ENCODE results near the gene RNF208. TPM values are rescaled to one million over a fixed set of nuclear protein-coding genes. Genes with fewer than 3 reads are reported as not detected.
"Not testable (repeated sequence)": the region's sequence is repeated elsewhere in the genome, so short reads cannot be mapped to it uniquely, and the experiment has no call there.

RNF208 gene
- total and polyA plus RNA-seq, 2 donors (not counting 1 experiment from before 2014, with no cell fraction given) = 1.1 to 1.4 TPM

GRCh38 chr9:137243626-137244485 is 21.8 kb upstream of the RNF208 start:
- peaks cover 16 to 25% of the 10 kb centered on the region in 2 donors for H3K4me1 ChIP-seq (ENCODE audit: control insufficient read depth in 2 of 2, insufficient read depth in 2 of 2, low read length in 2 of 2)
- intact Hi-C loops (cut with micrococcal nuclease) = no loop called here
- H3K4me3 Mint-ChIP-seq = no peak overlapping the region
- no peak overlapping the region for H3K9ac ChIP-seq (ENCODE audit: low read length)
- H3K79me2 ChIP-seq (ENCODE audit: control insufficient read depth, insufficient read depth, low read length) = peaks cover 38% of the 10 kb centered on the region
- H4K20me1 ChIP-seq (ENCODE audit: control insufficient read depth, insufficient read depth, low read length, poor library complexity, severe bottlenecking) = peaks cover 37% of the 10 kb centered on the region
- ATAC-seq (ENCODE audit: low read depth) (no peak), DNase-seq (no peak)
- ChIA-PET POLR2A (interaction anchor here (2.1 kb wide), 1 partner anchor 10 kb away, joined by 15 read pairs; no protein-coding TSS in a partner anchor), CTCF (no interaction called here)
- H3K9me3 Mint-ChIP-seq (ENCODE audit: insufficient read depth) = no peaks in the 10 kb centered on the region
- H3K4me3 ChIP-seq (ENCODE audit: control extremely low read depth in 1 of 5, extremely low read depth in 1 of 5, insufficient read depth in 1 of 5, low read depth in 2 of 5, low read length in 4 of 5) = no peak overlapping the region
- H3K27me3 ChIP-seq (replicated peaks in 1 of 4; ENCODE audit: control extremely low read depth in 1 of 4, control insufficient read depth in 3 of 4, insufficient read depth in 4 of 4, low read length in 3 of 4) = no peaks in the 10 kb centered on the region
- no peak overlapping the region for H2AFZ ChIP-seq (ENCODE audit: insufficient read depth, low read depth, low read length, poor library complexity, severe bottlenecking)
- no peak overlapping the region for H3K4me2 ChIP-seq (replicated peaks; ENCODE audit: low read depth, low read length, poor library complexity, severe bottlenecking)
- no peaks in the 10 kb centered on the region for H3K9me3 ChIP-seq (ENCODE audit: control extremely low read depth in 1 of 3, control insufficient read depth in 2 of 3, insufficient read depth in 1 of 3, low read length in 2 of 3)
- H3K27me3 Mint-ChIP-seq = no peaks in the 10 kb centered on the region
- WGBS (ENCODE audit: insufficient coverage) = 93% methylated on average over 9 of the region's 15 CpGs
- H3K27ac ChIP-seq (ENCODE audit: low read length in 2 of 2) = no peak overlapping the region
- H3K4me1 Mint-ChIP-seq = peaks cover 27% of the 10 kb centered on the region
- no peak for TF ChIP-seq EZH2 (IDR thresholded peaks at IDR 0.05; ENCODE audit: borderline replicate concordance, insufficient read depth, low read depth, low read length, poor library complexity, severe bottlenecking)
- TF ChIP-seq, protein P1, sequence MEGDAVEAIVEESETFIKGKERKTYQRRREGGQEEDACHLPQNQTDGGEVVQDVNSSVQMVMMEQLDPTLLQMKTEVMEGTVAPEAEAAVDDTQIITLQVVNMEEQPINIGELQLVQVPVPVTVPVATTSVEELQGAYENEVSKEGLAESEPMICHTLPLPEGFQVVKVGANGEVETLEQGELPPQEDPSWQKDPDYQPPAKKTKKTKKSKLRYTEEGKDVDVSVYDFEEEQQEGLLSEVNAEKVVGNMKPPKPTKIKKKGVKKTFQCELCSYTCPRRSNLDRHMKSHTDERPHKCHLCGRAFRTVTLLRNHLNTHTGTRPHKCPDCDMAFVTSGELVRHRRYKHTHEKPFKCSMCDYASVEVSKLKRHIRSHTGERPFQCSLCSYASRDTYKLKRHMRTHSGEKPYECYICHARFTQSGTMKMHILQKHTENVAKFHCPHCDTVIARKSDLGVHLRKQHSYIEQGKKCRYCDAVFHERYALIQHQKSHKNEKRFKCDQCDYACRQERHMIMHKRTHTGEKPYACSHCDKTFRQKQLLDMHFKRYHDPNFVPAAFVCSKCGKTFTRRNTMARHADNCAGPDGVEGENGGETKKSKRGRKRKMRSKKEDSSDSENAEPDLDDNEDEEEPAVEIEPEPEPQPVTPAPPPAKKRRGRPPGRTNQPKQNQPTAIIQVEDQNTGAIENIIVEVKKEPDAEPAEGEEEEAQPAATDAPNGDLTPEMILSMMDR (IDR thresholded peaks at IDR 0.05) = no peak
- H3K36me3 ChIP-seq (replicated peaks in 1 of 2; ENCODE audit: control extremely low read depth in 1 of 2, control insufficient read depth in 1 of 2, extremely low read depth in 1 of 2, insufficient read depth in 2 of 2, low read length in 1 of 2) = peaks cover 0 to 20% of the 10 kb centered on the region in 2 experiments
- H3K27ac Mint-ChIP-seq = peak overlapping the region; percentile 65

DNA sequence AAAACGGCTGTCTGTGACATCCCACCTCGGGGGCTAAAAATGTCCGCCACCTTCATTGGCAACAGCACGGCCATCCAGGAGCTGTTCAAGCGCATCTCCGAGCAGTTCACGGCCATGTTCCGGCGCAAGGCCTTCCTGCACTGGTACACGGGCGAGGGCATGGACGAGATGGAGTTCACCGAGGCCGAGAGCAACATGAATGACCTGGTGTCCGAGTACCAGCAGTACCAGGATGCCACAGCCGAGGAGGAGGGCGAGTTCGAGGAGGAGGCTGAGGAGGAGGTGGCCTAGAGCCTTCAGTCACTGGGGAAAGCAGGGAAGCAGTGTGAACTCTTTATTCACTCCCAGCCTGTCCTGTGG is 21.2 kb upstream of the RNF208 start:
- Mint-ChIP-seq H3K4me1 (peaks cover 30% of the 10 kb centered on the region), H3K4me3 (peak overlapping the region; percentile 87), H3K27ac (peak overlapping the region; percentile 65)
- ChIA-PET POLR2A (interaction anchor here (0.6 to 2.1 kb wide), 2 partner anchors 11 to 251 kb away, joined by 4 to 15 read pairs; partner anchors contain the start of gene PAXX), CTCF (interaction anchor here (1.6 kb wide), 1 partner anchor 11 kb away, joined by 8 read pairs; no protein-coding TSS in a partner anchor)
- H3K27me3 ChIP-seq (replicated peaks in 1 of 4; ENCODE audit: control extremely low read depth in 1 of 4, control insufficient read depth in 3 of 4, insufficient read depth in 4 of 4, low read length in 3 of 4); H3K9me3 ChIP-seq (ENCODE audit: control extremely low read depth in 1 of 3, control insufficient read depth in 2 of 3, insufficient read depth in 1 of 3, low read length in 2 of 3); H3K9me3 Mint-ChIP-seq (ENCODE audit: insufficient read depth); ATAC-seq (ENCODE audit: low read depth); H3K27ac ChIP-seq (ENCODE audit: low read length in 2 of 2); H3K9ac ChIP-seq (ENCODE audit: low read length); H3K27me3 Mint-ChIP-seq; H2AFZ ChIP-seq (ENCODE audit: insufficient read depth, low read depth, low read length, poor library complexity, severe bottlenecking); H3K4me3 ChIP-seq (ENCODE audit: control extremely low read depth in 1 of 5, extremely low read depth in 1 of 5, insufficient read depth in 1 of 5, low read depth in 2 of 5, low read length in 4 of 5); H3K4me2 ChIP-seq (replicated peaks; ENCODE audit: low read depth, low read length, poor library complexity, severe bottlenecking); intact Hi-C loops (cut with micrococcal nuclease); DNase-seq: not testable (repeated sequence)
- Histone ChIP-seq H4K20me1 (ENCODE audit: control insufficient read depth, insufficient read depth, low read length, poor library complexity, severe bottlenecking) (peaks cover 43% of the 10 kb centered on the region), H3K4me1 (ENCODE audit: control insufficient read depth in 2 of 2, insufficient read depth in 2 of 2, low read length in 2 of 2) (peaks cover 18 to 31% of the 10 kb centered on the region in 2 donors), H3K79me2 (ENCODE audit: control insufficient read depth, insufficient read depth, low read length) (peaks cover 44% of the 10 kb centered on the region), H3K36me3 (replicated peaks in 1 of 2; ENCODE audit: control extremely low read depth in 1 of 2, control insufficient read depth in 1 of 2, extremely low read depth in 1 of 2, insufficient read depth in 2 of 2, low read length in 1 of 2) (peaks cover 0 to 20% of the 10 kb centered on the region in 2 experiments)
- WGBS (ENCODE audit: insufficient coverage) = 91% methylated on average over 10 of the region's 18 CpGs

Measured in B cell (primary cell).